Brain microvascular endothelial cell (primary cell): ENCODE measurements around the gene TC2N.
"Not testable (repeated sequence)": the region's sequence is repeated elsewhere in the genome, so short reads cannot be mapped to it uniquely, and the experiment has no call there.

Experiments used
- DNase-seq: peaks from one replicate; pipeline ENCODE4 v3.0.0-alpha.2; 2020
- H3K27ac ChIP-seq: fragments of 250-450 bp; sonication (Bioruptor Pico); 2 replicates; pipeline ENCODE4 v1.5.1; 2020; ENCODE audit warnings: mild to moderate bottlenecking, moderate library complexity
- H3K27me3 ChIP-seq: fragments of 250-450 bp; sonication (Bioruptor Pico); replicated peaks from 2 replicates; pipeline ENCODE4 v1.5.1; 2020; ENCODE audit warnings: mild to moderate bottlenecking
- H3K36me3 ChIP-seq: fragments of 250-450 bp; sonication (Bioruptor Pico); replicated peaks from 2 replicates; pipeline ENCODE4 v1.5.1; 2020; ENCODE audit warnings: mild to moderate bottlenecking
- H3K4me3 ChIP-seq: 2 replicates; pipeline ENCODE4 v1.5.1; 2011; ENCODE audit warnings: low read depth, mild to moderate bottlenecking, control low read depth, low read length, moderate library complexity
- CTCF ChIP-seq: IDR thresholded peaks from 2 replicates; pipeline ENCODE4 v1.5.1; 2011; ENCODE audit warnings: low read depth, mild to moderate bottlenecking, moderate library complexity, low read length, control low read depth, inconsistent platforms; ENCODE audit errors: missing control alignments
- in situ Hi-C: cut with HindIII; loops from 2 replicates; pipeline ENCODE4 v1.10.0; 2017; ENCODE audit warnings: low sequenced_read_pairs, low pct_ligation_motif_present

TC2N gene

GRCh38 chr14:91899213-91899612 is 31.9 kb upstream of the TC2N start:
- no peak for TF ChIP-seq CTCF
- no peaks in the 10 kb centered on the region for H3K36me3 ChIP-seq
- in situ Hi-C loops = no loop called here
- DNase-seq = no peak
- no peak overlapping the region for H3K4me3 ChIP-seq
- H3K27ac ChIP-seq = no peak overlapping the region
- no peaks in the 10 kb centered on the region for H3K27me3 ChIP-seq

GRCh38 chr14:91898372-91898771 is 31.0 kb upstream of the TC2N start:
- in situ Hi-C loops = no loop called here

GRCh38 chr14:91897716-91898115 is 30.4 kb upstream of the TC2N start:
- H3K27ac ChIP-seq, H3K36me3 ChIP-seq, DNase-seq, H3K27me3 ChIP-seq, H3K4me3 ChIP-seq, in situ Hi-C loops: not testable (repeated sequence)

More at GRCh38 chr14:91898372-91898771, 31.0 kb upstream of the TC2N start:
- no peak for TF ChIP-seq CTCF
- H3K4me3 ChIP-seq = no peak overlapping the region
- H3K27ac ChIP-seq = no peak overlapping the region
- H3K27me3 ChIP-seq = no peaks in the 10 kb centered on the region
- H3K36me3 ChIP-seq = no peaks in the 10 kb centered on the region
- DNase-seq = no peak

GRCh38 chr14:91897106-91897701 is 29.9 kb upstream of the TC2N start:
- Histone ChIP-seq H3K4me3 (no peak overlapping the region), H3K27me3 (no peaks in the 10 kb centered on the region), H3K27ac (no peak overlapping the region), H3K36me3 (no peaks in the 10 kb centered on the region)
- in situ Hi-C loops = no loop called here
- no peak for TF ChIP-seq CTCF
- DNase-seq = no peak

- Histone ChIP-seq H3K27me3 (no peaks in the 10 kb centered on the region), H3K36me3 (no peaks in the 10 kb centered on the region), H3K4me3 (no peak overlapping the region), H3K27ac (no peak overlapping the region)
- in situ Hi-C loops = no loop called here
- TF ChIP-seq CTCF = no peak
- DNase-seq = no peak
Observed at GRCh38 chr14:91896419-91896818, 29.1 kb upstream of the TC2N start.

GRCh38 chr14:91893669-91894068 is 26.3 kb upstream of the TC2N start:
- DNase-seq = no peak
- TF ChIP-seq CTCF = no peak
- H3K36me3 ChIP-seq = no peaks in the 10 kb centered on the region

More at GRCh38 chr14:91893669-91894068, 26.3 kb upstream of the TC2N start:
- in situ Hi-C loops = no loop called here
- Histone ChIP-seq H3K27me3 (no peaks in the 10 kb centered on the region), H3K27ac (no peak overlapping the region), H3K4me3 (no peak overlapping the region)
